Measurements from ENCODE around the gene PCTP.

The PCTP gene

GRCh38 chr17:55812323-55812722 lies 61.5 kb downstream of the PCTP start:
- no peak for DNase-seq (ENCODE audit: low read depth)
- no peak overlapping the region for H3K4me3 ChIP-seq (ENCODE audit: low read depth, low read length)
- TF ChIP-seq CTCF (IDR thresholded peaks at IDR 0.05; ENCODE audit: insufficient read depth, low read depth, low read length, missing control alignments): no peak

DNA sequence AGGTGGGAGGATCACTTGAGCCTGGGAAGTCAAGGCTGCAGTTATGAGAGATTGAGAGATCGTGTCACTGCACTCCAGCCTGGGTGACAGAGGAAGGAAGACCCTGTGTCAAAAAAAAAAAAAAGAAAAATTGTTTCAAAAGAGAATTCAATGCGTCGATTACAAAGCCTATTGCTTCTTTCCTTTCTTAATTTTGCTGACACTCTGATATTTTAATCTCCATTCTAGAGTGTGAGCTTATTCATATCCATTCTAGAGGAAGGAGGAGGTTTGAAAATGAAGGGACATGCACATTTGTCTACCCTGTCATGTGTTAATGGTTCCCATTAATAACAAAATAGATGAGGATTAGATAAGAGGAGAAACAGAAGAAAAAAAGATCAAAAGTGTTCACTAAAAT lies 63.1 kb downstream of the PCTP start:
- no peak for DNase-seq (ENCODE audit: low read depth)
- TF ChIP-seq CTCF (IDR thresholded peaks at IDR 0.05; ENCODE audit: insufficient read depth, low read depth, low read length, missing control alignments): no peak
- H3K4me3 ChIP-seq (ENCODE audit: low read depth, low read length): no peak overlapping the region

GRCh38 chr17:55814377-55814776 lies 63.5 kb downstream of the PCTP start:
- TF ChIP-seq CTCF (IDR thresholded peaks at IDR 0.05; ENCODE audit: insufficient read depth, low read depth, low read length, missing control alignments): no peak
- no peak for DNase-seq (ENCODE audit: low read depth)
- H3K4me3 ChIP-seq (ENCODE audit: low read depth, low read length): no peak overlapping the region

GRCh38 chr17:55816532-55817396 lies 65.9 kb downstream of the PCTP start:
- DNase-seq (ENCODE audit: low read depth): no peak
- no peak for TF ChIP-seq CTCF (IDR thresholded peaks at IDR 0.05; ENCODE audit: insufficient read depth, low read depth, low read length, missing control alignments)
- no peak overlapping the region for H3K4me3 ChIP-seq (ENCODE audit: low read depth, low read length)

- DNase-seq (ENCODE audit: low read depth): no peak
- H3K4me3 ChIP-seq (ENCODE audit: low read depth, low read length): no peak overlapping the region
- TF ChIP-seq CTCF (IDR thresholded peaks at IDR 0.05; ENCODE audit: insufficient read depth, low read depth, low read length, missing control alignments): no peak
These were observed 66.5 kb downstream of the PCTP start for GRCh38 chr17:55817397-55817709.

DNA sequence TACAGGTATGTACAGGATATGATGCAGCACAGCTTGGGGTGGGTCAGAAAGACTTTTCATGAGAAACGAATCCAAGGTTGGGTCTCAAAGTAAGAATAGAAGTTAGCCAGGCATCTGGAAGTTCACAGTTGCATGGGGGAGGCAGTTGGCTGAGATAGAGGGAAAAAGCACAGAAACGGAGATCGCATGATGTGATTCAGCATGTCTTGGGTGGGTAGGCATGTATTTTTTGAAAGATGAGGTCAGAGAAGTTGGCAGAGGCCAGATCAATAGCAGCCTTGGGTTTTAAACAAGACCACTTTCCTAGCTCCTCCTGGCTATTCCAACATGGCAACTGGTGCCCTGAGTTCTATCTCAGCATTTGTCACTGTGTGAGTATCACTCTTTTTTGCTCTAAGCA lies 67.2 kb downstream of the PCTP start:
- no peak for TF ChIP-seq CTCF (IDR thresholded peaks at IDR 0.05; ENCODE audit: insufficient read depth, low read depth, low read length, missing control alignments)
- DNase-seq (ENCODE audit: low read depth): no peak
- no peak overlapping the region for H3K4me3 ChIP-seq (ENCODE audit: low read depth, low read length)
